Testis (tissue), 2 donors: Measurements from ENCODE around the gene LLGL2.

Experiments
- CTCF ChIP-seq, 3 experiments: fragments of 450-650 bp in 2 of 3; fragments of 200-600 bp in 1 of 3; sonication (generic) in 1 of 3; IDR thresholded peaks; one replicate each; pipeline ENCODE4 v1.5.1; 2016 to 2019; ENCODE audit warnings: antibody characterized with exemption in 3 of 3, mild to moderate bottlenecking in 2 of 3, moderate library complexity in 1 of 3
- POLR2A ChIP-seq: fragments of 450-650 bp; IDR thresholded peaks from one replicate; pipeline ENCODE4 v1.6.1; 2017; ENCODE audit warnings: antibody characterized with exemption, mild to moderate bottlenecking, moderate library complexity

- no peak for TF ChIP-seq CTCF (IDR thresholded peaks at IDR 0.05)
- no peak for TF ChIP-seq POLR2A
Observed at GRCh38 chr17:75559958-75560533, 34.5 kb downstream of the LLGL2 start.
